Measurements from ENCODE around the gene COL7A1.

- TF ChIP-seq, protein P1, sequence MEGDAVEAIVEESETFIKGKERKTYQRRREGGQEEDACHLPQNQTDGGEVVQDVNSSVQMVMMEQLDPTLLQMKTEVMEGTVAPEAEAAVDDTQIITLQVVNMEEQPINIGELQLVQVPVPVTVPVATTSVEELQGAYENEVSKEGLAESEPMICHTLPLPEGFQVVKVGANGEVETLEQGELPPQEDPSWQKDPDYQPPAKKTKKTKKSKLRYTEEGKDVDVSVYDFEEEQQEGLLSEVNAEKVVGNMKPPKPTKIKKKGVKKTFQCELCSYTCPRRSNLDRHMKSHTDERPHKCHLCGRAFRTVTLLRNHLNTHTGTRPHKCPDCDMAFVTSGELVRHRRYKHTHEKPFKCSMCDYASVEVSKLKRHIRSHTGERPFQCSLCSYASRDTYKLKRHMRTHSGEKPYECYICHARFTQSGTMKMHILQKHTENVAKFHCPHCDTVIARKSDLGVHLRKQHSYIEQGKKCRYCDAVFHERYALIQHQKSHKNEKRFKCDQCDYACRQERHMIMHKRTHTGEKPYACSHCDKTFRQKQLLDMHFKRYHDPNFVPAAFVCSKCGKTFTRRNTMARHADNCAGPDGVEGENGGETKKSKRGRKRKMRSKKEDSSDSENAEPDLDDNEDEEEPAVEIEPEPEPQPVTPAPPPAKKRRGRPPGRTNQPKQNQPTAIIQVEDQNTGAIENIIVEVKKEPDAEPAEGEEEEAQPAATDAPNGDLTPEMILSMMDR (IDR thresholded peaks at IDR 0.05): no peak
- TF ChIP-seq, protein P2, sequence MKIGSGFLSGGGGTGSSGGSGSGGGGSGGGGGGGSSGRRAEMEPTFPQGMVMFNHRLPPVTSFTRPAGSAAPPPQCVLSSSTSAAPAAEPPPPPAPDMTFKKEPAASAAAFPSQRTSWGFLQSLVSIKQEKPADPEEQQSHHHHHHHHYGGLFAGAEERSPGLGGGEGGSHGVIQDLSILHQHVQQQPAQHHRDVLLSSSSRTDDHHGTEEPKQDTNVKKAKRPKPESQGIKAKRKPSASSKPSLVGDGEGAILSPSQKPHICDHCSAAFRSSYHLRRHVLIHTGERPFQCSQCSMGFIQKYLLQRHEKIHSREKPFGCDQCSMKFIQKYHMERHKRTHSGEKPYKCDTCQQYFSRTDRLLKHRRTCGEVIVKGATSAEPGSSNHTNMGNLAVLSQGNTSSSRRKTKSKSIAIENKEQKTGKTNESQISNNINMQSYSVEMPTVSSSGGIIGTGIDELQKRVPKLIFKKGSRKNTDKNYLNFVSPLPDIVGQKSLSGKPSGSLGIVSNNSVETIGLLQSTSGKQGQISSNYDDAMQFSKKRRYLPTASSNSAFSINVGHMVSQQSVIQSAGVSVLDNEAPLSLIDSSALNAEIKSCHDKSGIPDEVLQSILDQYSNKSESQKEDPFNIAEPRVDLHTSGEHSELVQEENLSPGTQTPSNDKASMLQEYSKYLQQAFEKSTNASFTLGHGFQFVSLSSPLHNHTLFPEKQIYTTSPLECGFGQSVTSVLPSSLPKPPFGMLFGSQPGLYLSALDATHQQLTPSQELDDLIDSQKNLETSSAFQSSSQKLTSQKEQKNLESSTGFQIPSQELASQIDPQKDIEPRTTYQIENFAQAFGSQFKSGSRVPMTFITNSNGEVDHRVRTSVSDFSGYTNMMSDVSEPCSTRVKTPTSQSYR (CRISPR knock-in tag; IDR thresholded peaks at IDR 0.05): no peak
- no peak for TF ChIP-seq HMGXB4 (CRISPR knock-in tag; IDR thresholded peaks at IDR 0.05)
- TF ChIP-seq, protein P3, sequence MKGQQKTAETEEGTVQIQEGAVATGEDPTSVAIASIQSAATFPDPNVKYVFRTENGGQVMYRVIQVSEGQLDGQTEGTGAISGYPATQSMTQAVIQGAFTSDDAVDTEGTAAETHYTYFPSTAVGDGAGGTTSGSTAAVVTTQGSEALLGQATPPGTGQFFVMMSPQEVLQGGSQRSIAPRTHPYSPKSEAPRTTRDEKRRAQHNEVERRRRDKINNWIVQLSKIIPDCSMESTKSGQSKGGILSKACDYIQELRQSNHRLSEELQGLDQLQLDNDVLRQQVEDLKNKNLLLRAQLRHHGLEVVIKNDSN (CRISPR knock-in tag; IDR thresholded peaks at IDR 0.05): no peak
- TF ChIP-seq, protein P4, sequence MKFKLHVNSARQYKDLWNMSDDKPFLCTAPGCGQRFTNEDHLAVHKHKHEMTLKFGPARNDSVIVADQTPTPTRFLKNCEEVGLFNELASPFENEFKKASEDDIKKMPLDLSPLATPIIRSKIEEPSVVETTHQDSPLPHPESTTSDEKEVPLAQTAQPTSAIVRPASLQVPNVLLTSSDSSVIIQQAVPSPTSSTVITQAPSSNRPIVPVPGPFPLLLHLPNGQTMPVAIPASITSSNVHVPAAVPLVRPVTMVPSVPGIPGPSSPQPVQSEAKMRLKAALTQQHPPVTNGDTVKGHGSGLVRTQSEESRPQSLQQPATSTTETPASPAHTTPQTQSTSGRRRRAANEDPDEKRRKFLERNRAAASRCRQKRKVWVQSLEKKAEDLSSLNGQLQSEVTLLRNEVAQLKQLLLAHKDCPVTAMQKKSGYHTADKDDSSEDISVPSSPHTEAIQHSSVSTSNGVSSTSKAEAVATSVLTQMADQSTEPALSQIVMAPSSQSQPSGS (CRISPR knock-in tag; IDR thresholded peaks at IDR 0.05; ENCODE audit: borderline replicate concordance, low read depth): no peak
- no peak for TF ChIP-seq ZNF416 (CRISPR knock-in tag; IDR thresholded peaks at IDR 0.05)
- TF ChIP-seq CREB1 (CRISPR knock-in tag; IDR thresholded peaks at IDR 0.05): no peak
- no peak for TF ChIP-seq ETV6 (CRISPR knock-in tag; IDR thresholded peaks at IDR 0.05)
Observed at GRCh38 chr3:48514431-48515227, 80.5 kb downstream of the COL7A1 start.
